Stimulated activated CD4-positive, alpha-beta T cell treated with anti-CD3 and anti-CD28 coated beads, Interleukin-15, amount 100 ng/mL, for 48 hours (primary cell): ENCODE measurements around the gene LTA4H.
"Not testable (repeated sequence)": the region's sequence is repeated elsewhere in the genome, so short reads cannot be mapped to it uniquely, and the experiment has no call there.

Experiments
- DNase-seq, 2 donors: peaks; one replicate each; pipeline ENCODE4 v3.0.0-alpha.2; 2020; ENCODE audit warnings: low read depth in 2 of 2

The LTA4H gene

GRCh38 chr12:95990136-95990535, 45.3 kb downstream of the LTA4H start:
- DNase-seq: no peak

- DNase-seq: no peak
Observed at GRCh38 chr12:95989504-95990123, 45.8 kb downstream of the LTA4H start.

DNA sequence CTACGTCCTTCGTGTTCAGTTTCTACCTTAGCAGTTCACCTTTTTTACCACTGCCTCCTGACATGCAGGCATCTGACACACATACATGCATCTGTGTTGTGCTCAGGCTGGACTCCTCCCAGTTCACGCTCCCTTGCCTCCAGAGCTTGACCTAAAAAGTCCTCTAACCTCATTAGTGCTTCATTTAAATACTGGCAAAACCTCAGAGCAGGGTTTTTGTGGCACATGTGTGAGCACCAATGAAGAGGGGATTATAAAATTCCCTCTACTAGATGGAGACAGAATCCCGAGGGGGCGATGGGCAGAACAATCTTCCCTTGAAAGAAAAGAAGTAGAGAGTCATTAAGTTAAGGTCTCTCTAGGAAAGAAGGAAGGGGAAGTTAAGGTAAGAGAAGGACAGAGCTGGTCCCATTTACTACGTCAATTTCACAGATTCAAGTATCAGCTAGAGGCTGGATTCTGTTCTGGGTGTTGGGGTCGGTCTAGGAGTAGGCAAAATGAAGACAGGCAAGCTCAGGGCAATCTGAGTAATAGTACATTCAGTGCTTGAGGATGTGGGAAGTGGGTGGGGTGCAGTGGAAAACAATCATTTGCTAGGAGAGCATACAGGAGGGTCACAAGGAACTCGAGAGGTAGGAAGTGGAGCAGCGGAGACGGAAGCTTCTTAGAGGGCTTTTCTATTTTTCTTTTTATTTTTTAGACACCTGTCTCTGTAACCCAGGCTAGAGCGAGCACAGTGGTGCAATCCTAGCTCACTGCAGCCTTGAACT, 46.7 kb downstream of the LTA4H start:
- DNase-seq: no peak

GRCh38 chr12:95986635-95987570, 48.5 kb downstream of the LTA4H start:
- no peak for DNase-seq

- no peak for DNase-seq
Observed at GRCh38 chr12:95984682-95985081, 50.7 kb downstream of the LTA4H start.

DNA sequence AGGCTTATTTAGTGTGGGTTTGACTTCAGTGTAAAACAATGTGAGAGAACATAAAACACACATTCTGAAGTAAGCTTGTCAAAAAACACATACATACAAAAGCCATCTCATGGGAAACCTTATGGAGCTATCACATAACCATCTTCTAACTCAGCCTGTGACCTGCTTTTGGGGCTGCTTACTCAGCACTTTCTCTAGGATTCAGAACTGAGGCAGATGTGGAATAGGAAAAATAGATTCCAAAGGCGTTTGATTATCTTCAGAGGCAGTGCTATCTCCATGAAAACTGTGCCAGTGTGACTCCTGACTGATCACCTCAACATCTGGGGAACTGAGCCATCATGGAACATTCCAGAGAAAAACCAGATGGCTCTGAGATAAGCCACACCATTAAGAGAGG, 52.8 kb downstream of the LTA4H start:
- DNase-seq: no peak

- DNase-seq: no peak
Observed at GRCh38 chr12:95980437-95980836, 55.0 kb downstream of the LTA4H start.

DNA sequence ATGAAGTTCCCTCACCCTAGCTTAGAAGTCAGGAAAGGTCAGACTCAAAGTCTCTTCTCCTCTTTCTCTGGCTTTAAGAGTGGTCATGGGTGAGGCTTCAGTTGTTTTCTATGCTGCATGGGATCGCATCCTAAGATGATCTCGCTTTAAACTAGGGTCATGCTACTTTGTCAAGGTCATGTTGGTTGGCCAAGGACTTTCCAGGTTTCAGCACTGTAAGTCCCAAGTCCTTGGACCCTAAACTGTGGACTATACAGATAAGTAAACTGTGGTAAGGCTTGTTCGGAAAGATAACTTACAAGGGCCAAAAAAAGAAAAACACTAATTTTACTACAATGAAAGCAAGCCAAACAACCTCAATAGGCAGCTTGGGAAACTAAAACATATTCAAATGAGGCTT, 56.6 kb downstream of the LTA4H start:
- DNase-seq: no peak

- DNase-seq: no peak
Observed at GRCh38 chr12:95978351-95978750, 57.0 kb downstream of the LTA4H start.

DNA sequence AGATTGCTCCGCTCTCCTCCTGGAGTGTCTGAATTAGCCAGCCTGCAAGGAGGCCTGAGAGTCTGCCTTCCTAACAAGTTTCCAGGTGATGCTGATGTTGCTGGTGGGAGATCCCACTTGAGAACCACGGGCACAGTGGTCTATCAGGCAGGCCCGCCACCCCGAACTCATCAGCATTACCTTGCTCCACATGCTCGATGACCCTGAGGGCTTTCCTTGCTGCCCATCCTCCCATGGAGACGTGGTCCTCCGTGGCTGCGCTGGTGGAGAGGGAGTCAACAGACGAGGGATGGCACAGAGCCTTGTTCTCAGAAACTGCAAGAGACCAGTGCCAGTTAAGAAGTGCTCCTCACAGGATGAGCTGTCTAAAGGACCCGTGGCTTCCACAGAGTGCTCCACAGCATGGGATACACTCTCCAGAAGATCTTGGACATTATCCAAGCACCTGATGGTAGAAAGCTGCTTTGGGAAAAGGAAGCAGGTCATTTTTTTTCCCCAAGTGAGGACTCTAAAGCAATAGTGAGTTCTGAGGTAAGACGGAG, 57.6 kb downstream of the LTA4H start:
- DNase-seq: no peak

DNA sequence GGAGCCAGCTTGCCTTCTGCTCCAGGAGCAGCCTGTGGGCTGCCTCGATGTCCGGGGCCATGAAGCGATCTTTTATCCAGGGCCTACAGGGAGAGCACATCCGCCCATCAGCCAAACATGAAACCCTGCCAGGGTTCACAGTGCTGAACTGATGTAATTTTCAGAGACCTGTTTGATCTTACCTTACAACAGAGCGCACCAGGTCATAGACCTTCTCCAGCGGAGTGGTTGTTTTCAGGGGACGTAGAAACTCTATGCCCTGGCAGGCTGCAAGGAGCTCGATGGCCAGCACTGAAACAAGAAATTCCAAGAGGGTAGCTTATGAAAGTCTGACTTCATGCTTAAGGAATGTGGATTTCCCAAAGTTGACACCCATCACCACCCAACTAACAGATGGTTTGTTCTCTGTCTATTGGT, 59.0 kb downstream of the LTA4H start:
- DNase-seq: no peak

DNA sequence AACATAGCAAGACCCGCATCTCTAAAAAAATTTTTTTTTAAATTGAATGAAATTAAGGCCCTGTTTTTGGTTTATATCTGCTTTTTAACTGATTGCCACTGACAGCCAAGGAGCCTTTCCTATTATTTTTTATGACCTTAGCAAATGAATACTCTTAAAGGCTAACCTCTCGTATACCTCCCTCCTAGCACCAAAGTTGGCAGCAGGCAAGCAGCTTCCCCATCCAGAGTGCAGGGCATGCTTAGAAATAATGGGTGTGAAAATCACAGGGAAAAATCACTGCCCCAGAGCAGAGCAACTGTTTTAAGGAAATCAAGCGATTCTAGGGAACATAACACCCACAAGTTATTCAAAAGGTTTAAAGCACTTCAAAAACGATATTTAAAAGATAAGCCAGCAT, 59.9 kb downstream of the LTA4H start:
- no peak for DNase-seq

GRCh38 chr12:95974358-95974757, 61.0 kb downstream of the LTA4H start:
- no peak for DNase-seq

- no peak for DNase-seq
Observed at GRCh38 chr12:95972832-95973456, 62.4 kb downstream of the LTA4H start.

GRCh38 chr12:95970905-95971304, 64.5 kb downstream of the LTA4H start:
- no peak for DNase-seq

- DNase-seq: not testable (repeated sequence)
Observed at GRCh38 chr12:95969116-95969515, 66.3 kb downstream of the LTA4H start.

GRCh38 chr12:95967301-95967700, 68.1 kb downstream of the LTA4H start:
- DNase-seq: no peak

DNA sequence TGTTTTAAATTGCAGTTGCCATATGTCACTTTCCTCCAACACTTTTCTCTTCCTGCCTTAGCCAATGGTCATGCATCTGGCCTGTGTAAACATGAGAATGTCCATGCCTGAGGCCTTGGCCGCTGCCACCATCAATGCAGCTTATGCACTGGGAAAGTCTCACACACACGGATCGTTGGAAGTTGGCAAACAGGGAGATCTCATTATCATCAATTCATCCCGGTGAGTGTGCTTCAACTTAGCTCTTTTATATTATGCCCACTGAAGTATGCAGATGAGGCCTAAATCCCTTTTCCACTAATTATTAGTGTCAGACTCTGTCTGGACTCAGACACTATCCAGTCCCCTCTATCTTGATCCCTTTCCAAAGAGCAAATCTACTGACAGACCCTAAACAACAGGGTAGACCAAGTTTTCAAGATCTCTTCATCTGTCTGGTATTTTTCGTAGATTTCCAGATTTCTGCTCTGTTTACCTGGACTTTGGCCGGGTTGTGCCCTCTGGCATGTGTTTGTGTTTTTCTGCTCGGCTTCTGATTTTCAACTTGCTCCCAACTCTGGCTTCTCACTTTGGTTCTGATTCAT, 69.0 kb downstream of the LTA4H start:
- no peak for DNase-seq

DNA sequence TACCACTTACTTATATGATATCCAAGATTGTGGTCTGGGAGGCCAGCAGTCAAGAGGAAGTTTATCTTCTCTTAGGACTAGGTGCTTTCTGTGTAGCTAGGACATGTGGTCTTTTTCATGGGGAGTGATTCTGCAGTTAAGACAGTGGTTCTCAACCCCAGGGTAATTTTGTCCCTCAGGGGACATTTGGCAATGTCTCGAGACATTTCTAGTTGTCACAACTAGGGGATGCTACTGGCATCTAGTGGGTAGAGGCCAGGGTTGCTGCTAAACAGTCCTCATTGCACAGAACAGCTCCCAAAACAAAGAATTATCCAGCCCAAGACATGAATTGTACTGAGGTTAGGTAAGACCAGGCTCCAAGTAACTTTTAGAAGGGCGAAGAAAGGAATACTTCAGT, 72.3 kb downstream of the LTA4H start:
- no peak for DNase-seq

- DNase-seq: no peak
Observed at GRCh38 chr12:95962222-95962621, 73.2 kb downstream of the LTA4H start.

GRCh38 chr12:95960241-95960640, 75.1 kb downstream of the LTA4H start:
- no peak for DNase-seq
